GM18868 (cell line): ENCODE results near the gene HDAC4.

Experiments
- ATAC-seq: cut with Tn5 transposase; IDR thresholded peaks from one replicate; pipeline ENCODE4 v1.9.1; 2021; ENCODE audit warnings: mild to moderate bottlenecking, moderate library complexity; ENCODE audit not compliant: unreplicated experiment

Gene HDAC4

GRCh38 chr2:239398521-239398921 lies 2.3 kb downstream of the HDAC4 start:
- ATAC-seq = no peak

- no peak for ATAC-seq
Measured at GRCh38 chr2:239397931-239398471, 2.8 kb downstream of the HDAC4 start.

GRCh38 chr2:239396881-239397681 lies 3.7 kb downstream of the HDAC4 start:
- ATAC-seq = no peak

- ATAC-seq = no peak
Measured at GRCh38 chr2:239395524-239395923, 5.3 kb downstream of the HDAC4 start.

GRCh38 chr2:239394978-239395377 lies 5.8 kb downstream of the HDAC4 start:
- ATAC-seq = no peak

GRCh38 chr2:239394346-239394945 lies 6.4 kb downstream of the HDAC4 start:
- ATAC-seq = no peak

- ATAC-seq = no peak
Measured at GRCh38 chr2:239393941-239394340, 6.9 kb downstream of the HDAC4 start.

GRCh38 chr2:239393388-239393940 lies 7.4 kb downstream of the HDAC4 start:
- ATAC-seq = no peak

- ATAC-seq = no peak
Measured at GRCh38 chr2:239392688-239393387, 8.0 kb downstream of the HDAC4 start.

GRCh38 chr2:239392072-239392357 lies 8.8 kb downstream of the HDAC4 start:
- no peak for ATAC-seq

GRCh38 chr2:239391286-239392071 lies 9.3 kb downstream of the HDAC4 start:
- no peak for ATAC-seq

GRCh38 chr2:239390546-239391285 lies 10.1 kb downstream of the HDAC4 start:
- ATAC-seq = no peak

GRCh38 chr2:239389414-239390329 lies 11.1 kb downstream of the HDAC4 start:
- ATAC-seq = no peak

- ATAC-seq = no peak
Measured at GRCh38 chr2:239388236-239389151, 12.3 kb downstream of the HDAC4 start.

- no peak for ATAC-seq
Measured at GRCh38 chr2:239387811-239388210, 13.0 kb downstream of the HDAC4 start.

GRCh38 chr2:239386872-239387445 lies 13.9 kb downstream of the HDAC4 start:
- ATAC-seq = no peak

- no peak for ATAC-seq
Measured at GRCh38 chr2:239386001-239386670, 14.7 kb downstream of the HDAC4 start.
